GM23338 (cell line): ENCODE measurements around the gene MARCKS. TPM values are rescaled to one million over a fixed set of nuclear protein-coding genes. Genes with fewer than 3 reads are reported as not detected.

Experiments
- ATAC-seq: fragments of 200-7000 bp; cut with Tn5 transposase; 3 replicates; pipeline ENCODE4 v1.9.1; 2020
- DNase-seq: peaks from one replicate; pipeline ENCODE4 v3.0.0-alpha.2; 2015; ENCODE audit warnings: low spot score
- H2AFZ ChIP-seq: fragments of 200-600 bp; sonication (generic); 2 replicates; pipeline ENCODE4 v1.8.0; 2016; ENCODE audit warnings: antibody characterized with exemption, mild to moderate bottlenecking, moderate library complexity
- H3F3A ChIP-seq: fragments of 200-600 bp; sonication (generic); replicated peaks from 2 replicates; pipeline ENCODE4 v1.8.0; 2017; ENCODE audit warnings: antibody characterized with exemption, mixed run types, low read depth
- H3K27ac ChIP-seq: fragments of 200-600 bp; sonication (generic); 2 replicates; pipeline ENCODE4 v1.6.1; 2016; ENCODE audit warnings: low read depth
- H3K27me3 ChIP-seq: fragments of 200-600 bp; sonication (generic); 2 replicates; pipeline ENCODE4 v1.8.0; 2016; ENCODE audit warnings: mild to moderate bottlenecking, mixed run types, moderate library complexity; ENCODE audit not compliant: insufficient read depth
- H3K36me3 ChIP-seq: fragments of 200-600 bp; sonication (generic); 2 replicates; pipeline ENCODE4 v1.8.0; 2016; ENCODE audit warnings: mild to moderate bottlenecking; ENCODE audit not compliant: insufficient read depth
- H3K4me1 ChIP-seq: fragments of 200-600 bp; sonication (generic); 2 replicates; pipeline ENCODE4 v1.8.0; 2016; ENCODE audit warnings: mild to moderate bottlenecking, moderate library complexity; ENCODE audit not compliant: insufficient read depth
- H3K4me2 ChIP-seq: fragments of 200-600 bp; sonication (generic); 2 replicates; pipeline ENCODE4 v1.7.1; 2017; ENCODE audit warnings: mixed run types
- H3K4me3 ChIP-seq: fragments of 200-600 bp; sonication (generic); 2 replicates; pipeline ENCODE4 v1.6.1; 2016; ENCODE audit warnings: mixed run types
- H3K79me2 ChIP-seq: fragments of 200-600 bp; sonication (generic); replicated peaks from 2 replicates; pipeline ENCODE4 v1.8.0; 2017; ENCODE audit warnings: mild to moderate bottlenecking; ENCODE audit not compliant: insufficient read depth
- H3K9me2 ChIP-seq: fragments of 200-600 bp; sonication (generic); 2 replicates; pipeline ENCODE4 v1.8.0; 2017; ENCODE audit not compliant: insufficient read depth
- H4K20me1 ChIP-seq: fragments of 200-600 bp; sonication (generic); replicated peaks from 2 replicates; pipeline ENCODE4 v1.8.0; 2017; ENCODE audit warnings: mild to moderate bottlenecking; ENCODE audit not compliant: insufficient read depth
- H3K27ac Mint-ChIP-seq: 2 replicates; pipeline ENCODE4 v1.8.0; 2020; ENCODE audit warnings: inconsistent platforms, mild to moderate bottlenecking, moderate library complexity, mixed read lengths
- H3K27me3 Mint-ChIP-seq: 3 replicates; pipeline ENCODE4 v1.8.0; 2022; ENCODE audit warnings: low read depth, mild to moderate bottlenecking, moderate library complexity, mixed read lengths, inconsistent platforms; ENCODE audit not compliant: insufficient read depth, poor library complexity
- H3K36me3 Mint-ChIP-seq: 3 replicates; pipeline ENCODE4 v1.8.0; 2021; ENCODE audit warnings: low read depth, mild to moderate bottlenecking, inconsistent platforms, moderate library complexity, mixed read lengths
- H3K4me1 Mint-ChIP-seq: 3 replicates; pipeline ENCODE4 v1.8.0; 2020; ENCODE audit warnings: mild to moderate bottlenecking, inconsistent platforms, mixed read lengths
- H3K4me3 Mint-ChIP-seq: 3 replicates; pipeline ENCODE4 v1.8.0; 2021; ENCODE audit warnings: moderate library complexity, mild to moderate bottlenecking, inconsistent platforms, mixed read lengths
- H3K9me3 Mint-ChIP-seq: 3 replicates; pipeline ENCODE4 v1.8.0; 2020; ENCODE audit warnings: moderate library complexity, mild to moderate bottlenecking, inconsistent platforms, mixed read lengths
- CREB1 ChIP-seq: fragments of 250-450 bp; sonication (Bioruptor Pico); IDR thresholded peaks from 2 replicates; pipeline ENCODE4 v1.5.0; 2020; ENCODE audit warnings: low read depth, mild to moderate bottlenecking, moderate library complexity
- CTCF ChIP-seq, 2 experiments: fragments of 200-600 bp in 1 of 2; sonication (generic) in 1 of 2; conservative IDR thresholded peaks; 2 replicates each; pipeline versions ENCODE4 v1.5.1 to v1.6.1; 2016 to 2017; ENCODE audit warnings: antibody characterized with exemption in 2 of 2, low read depth in 2 of 2, mild to moderate bottlenecking in 2 of 2, moderate library complexity in 1 of 2
- ETS1 ChIP-seq: IDR thresholded peaks from 2 replicates; pipeline ENCODE4 v1.6.1; 2016; ENCODE audit warnings: antibody characterized with exemption
- EZH2 ChIP-seq: fragments of 200-600 bp; sonication (generic); IDR thresholded peaks from one replicate; pipeline ENCODE4 v1.8.0; 2017; ENCODE audit warnings: antibody characterized with exemption, mild to moderate bottlenecking, low read depth; ENCODE audit not compliant: unreplicated experiment
- EZH2phosphoT487 ChIP-seq: fragments of 200-600 bp; sonication (generic); IDR thresholded peaks from one replicate; pipeline ENCODE4 v1.8.1; 2018; ENCODE audit warnings: antibody characterized with exemption; ENCODE audit not compliant: unreplicated experiment
- JUNB ChIP-seq: IDR thresholded peaks from one replicate; pipeline ENCODE4 v1.6.1; 2016; ENCODE audit warnings: antibody characterized with exemption; ENCODE audit not compliant: unreplicated experiment
- NANOG ChIP-seq: IDR thresholded peaks from 2 replicates; pipeline ENCODE4 v1.6.1; 2016; ENCODE audit warnings: antibody characterized with exemption, borderline replicate concordance
- POLR2AphosphoS5 ChIP-seq: IDR thresholded peaks from 2 replicates; pipeline ENCODE4 v1.6.1; 2016; ENCODE audit warnings: antibody characterized with exemption, low read depth
- REST ChIP-seq: IDR thresholded peaks from one replicate; pipeline ENCODE4 v1.6.1; 2018; ENCODE audit warnings: antibody characterized with exemption; ENCODE audit not compliant: unreplicated experiment
- STAT1 ChIP-seq: IDR thresholded peaks from one replicate; pipeline ENCODE4 v1.6.1; 2016; ENCODE audit warnings: antibody characterized with exemption; ENCODE audit not compliant: unreplicated experiment
- ZNF114 ChIP-seq: fragments of 250-450 bp; sonication (Bioruptor Pico); IDR thresholded peaks from 2 replicates; pipeline ENCODE4 v1.5.0; 2020; ENCODE audit warnings: mild to moderate bottlenecking, moderate library complexity
- ZNF331 ChIP-seq: fragments of 250-450 bp; sonication (Bioruptor Pico); IDR thresholded peaks from 2 replicates; pipeline ENCODE4 v1.5.0; 2020; ENCODE audit warnings: low read depth, mild to moderate bottlenecking, moderate library complexity
- ZNF462 ChIP-seq: fragments of 250-450 bp; sonication (Bioruptor Pico); IDR thresholded peaks from 2 replicates; pipeline ENCODE4 v1.5.0; 2020; ENCODE audit warnings: mild to moderate bottlenecking, moderate library complexity
- polyA plus RNA-seq: library from polyadenylated mRNA; unstranded; fragments of >200 nt; fragmentation: Nextera tagmentation; extraction: Ambion mirVana; gene quantifications from 2 replicates; pipeline ENCODE4 v1.2.1, GENCODE V29; 2016
- total RNA-seq: library from RNA; depleted of rRNA; stranded (reverse); fragments of >200 nt; shearing (Covaris generic); gene quantifications from 2 replicates; pipeline ENCODE4 v1.2.3, GENCODE V29; 2014

MARCKS gene
- total and polyA plus RNA-seq, 2 experiments from 2014 or later: 71.5 to 85.9 TPM

- H3K4me3 ChIP-seq: no peak overlapping the region
- no peaks in the 10 kb centered on the region for H3K79me2 ChIP-seq
- no peaks in the 10 kb centered on the region for H3F3A ChIP-seq
- Mint-ChIP-seq H3K27ac (no peak overlapping the region), H3K9me3 (peaks cover 10% of the 10 kb centered on the region; the same call in 2 of the 3 replicates), H3K4me3 (no peak overlapping the region), H3K36me3 (no peaks in the 10 kb centered on the region), H3K4me1 (peaks cover 5% of the 10 kb centered on the region; the same call in 2 of the 3 replicates), H3K27me3 (peaks cover 3% of the 10 kb centered on the region)
- H3K27ac ChIP-seq: no peak overlapping the region
- no peaks in the 10 kb centered on the region for H3K4me1 ChIP-seq
- H3K9me2 ChIP-seq: peaks cover 8% of the 10 kb centered on the region; the same call in 1 of the 2 replicates
- H4K20me1 ChIP-seq: no peaks in the 10 kb centered on the region
- no peaks in the 10 kb centered on the region for H3K36me3 ChIP-seq
- no peak overlapping the region for H3K4me2 ChIP-seq
- H2AFZ ChIP-seq: no peak overlapping the region; the same call in 1 of the 2 replicates
- no peak for ATAC-seq
- TF ChIP-seq ZNF462 (CRISPR knock-in tag): no peak
- no peak for TF ChIP-seq EZH2phosphoT487
- no peak for TF ChIP-seq CREB1 (CRISPR knock-in tag)
- TF ChIP-seq JUNB: no peak
- TF ChIP-seq ZNF114 (CRISPR knock-in tag): no peak
- TF ChIP-seq NANOG: no peak
- TF ChIP-seq ETS1: no peak
- no peak for TF ChIP-seq STAT1
- no peak for TF ChIP-seq EZH2
- no peak for TF ChIP-seq ZNF331 (CRISPR knock-in tag)
- TF ChIP-seq CTCF (conservative IDR thresholded peaks at IDR 0.05; ENCODE audit: low read depth in 2 of 2): no peak
- no peak for TF ChIP-seq REST
- no peak for TF ChIP-seq POLR2AphosphoS5
- no peak for DNase-seq
- H3K27me3 ChIP-seq: no peaks in the 10 kb centered on the region
These were observed 37.8 kb downstream of the MARCKS start for GRCh38 chr6:113894712-113895674.
